OCI-LY7 (cell line): ENCODE measurements around the gene DUOXA1. TPM values are rescaled to one million over a fixed set of nuclear protein-coding genes. Genes with fewer than 3 reads are reported as not detected.

Experiments
- BruUV-seq: library from RNA; stranded (reverse); fragments of 400-500 nt; replicated peaks from 2 replicates; lab custom pipeline; 2021; lab: Mats Ljungman, UMichigan
- CTCF ChIA-PET: fragments of 300-600 bp; sonication (Branson Sonifier 250); formaldehyde crosslinking; loops from one replicate; lab custom pipeline; 2022; ENCODE audit warnings: antibody characterized with exemption; ENCODE audit not compliant: unreplicated experiment; lab: Charles Lee
- POLR2A ChIA-PET: fragments of 300-600 bp; sonication (Branson Sonifier 250); formaldehyde crosslinking; loops from one replicate; lab custom pipeline; 2022; ENCODE audit warnings: antibody characterized with exemption; lab: Charles Lee
- DNase-seq: peaks from one replicate; pipeline ENCODE4 v3.0.0-alpha.2; 2015; ENCODE audit warnings: low spot score
- H2AFZ ChIP-seq: fragments of 200-600 bp; sonication (generic), shearing (Covaris generic); 2 replicates; pipeline ENCODE4 v1.6.1; 2014; ENCODE audit warnings: mild to moderate bottlenecking, antibody characterized with exemption, low read length, moderate library complexity
- H3K27ac ChIP-seq: fragments of 200-600 bp; sonication (generic); 2 replicates; pipeline ENCODE4 v1.5.1; 2014; ENCODE audit warnings: mixed run types, low read depth, mild to moderate bottlenecking, moderate library complexity, low read length, inconsistent platforms; ENCODE audit not compliant: poor library complexity, severe bottlenecking
- H3K36me3 ChIP-seq: fragments of 200-600 bp; sonication (generic); 2 replicates; pipeline ENCODE4 v1.6.1; 2014; ENCODE audit warnings: mild to moderate bottlenecking, antibody characterized with exemption, low read length, moderate library complexity, mixed read lengths; ENCODE audit not compliant: insufficient read depth
- H3K4me1 ChIP-seq: fragments of 200-600 bp; sonication (generic); 2 replicates; pipeline ENCODE4 v1.5.1; 2014; ENCODE audit warnings: mild to moderate bottlenecking, low read length; ENCODE audit not compliant: insufficient read depth, poor library complexity, severe bottlenecking
- H3K4me2 ChIP-seq: fragments of 200-600 bp; sonication (generic); 2 replicates; pipeline ENCODE4 v1.6.1; 2014; ENCODE audit warnings: mild to moderate bottlenecking, low read length
- H3K4me3 ChIP-seq: fragments of 200-600 bp; sonication (generic); 2 replicates; pipeline ENCODE4 v1.5.1; 2014; ENCODE audit warnings: mild to moderate bottlenecking, low read depth, low read length; ENCODE audit not compliant: poor library complexity, severe bottlenecking
- H3K79me2 ChIP-seq: fragments of 200-600 bp; sonication (generic); 2 replicates; pipeline ENCODE4 v1.6.1; 2016; ENCODE audit warnings: low read depth, mild to moderate bottlenecking, low read length, moderate library complexity, mixed read lengths; ENCODE audit not compliant: insufficient read depth
- H3K9me2 ChIP-seq: fragments of 200-600 bp; sonication (generic); 2 replicates; pipeline ENCODE4 v1.6.1; 2016; ENCODE audit warnings: mild to moderate bottlenecking, low read length, mixed read lengths; ENCODE audit not compliant: insufficient read depth
- H3K9me3 ChIP-seq: fragments of 200-600 bp; sonication (generic); 2 replicates; pipeline ENCODE4 v1.6.1; 2014; ENCODE audit warnings: mild to moderate bottlenecking, mixed run types, low read length, mixed read lengths
- H4K20me1 ChIP-seq: fragments of 200-600 bp; sonication (generic); 2 replicates; pipeline ENCODE4 v1.6.1; 2014; ENCODE audit warnings: mild to moderate bottlenecking, antibody characterized with exemption, low read length, moderate library complexity, mixed read lengths; ENCODE audit not compliant: insufficient read depth
- EZH2phosphoT487 ChIP-seq: fragments of 200-600 bp; sonication (generic); IDR thresholded peaks from 2 replicates; pipeline ENCODE4 v1.6.1; 2018; ENCODE audit warnings: low read depth, borderline replicate concordance, mild to moderate bottlenecking, mixed run types, antibody characterized with exemption, low read length, moderate library complexity, mixed read lengths
- intact Hi-C: fragments of 100-400 bp; cut with micrococcal nuclease; formaldehyde crosslinking; loops from one replicate; pipeline ENCODE4 v1.10.0; 2022; ENCODE audit not compliant: unreplicated experiment
- total RNA-seq, 2 experiments: library from RNA; depleted of rRNA in 1 of 2; stranded (reverse); fragments of >200 nt in 1 of 2; shearing (Covaris generic) in 1 of 2; gene quantifications; 2 replicates each; pipeline ENCODE4 v1.2.3, GENCODE V29; 2014 to 2022
- TF ChIP-seq, protein P1 (sequence below): fragments of 200-600 bp; sonication (generic); conservative IDR thresholded peaks from 2 replicates; pipeline ENCODE4 v1.5.1; 2014; ENCODE audit warnings: mild to moderate bottlenecking, antibody characterized with exemption, low read length, moderate library complexity, mixed read lengths

The DUOXA1 gene
- total RNA-seq, 2 experiments from 2014 or later, result not detected

- DNase-seq, result no peak
- H3K27ac ChIP-seq, result no peak overlapping the region
- H2AFZ ChIP-seq, result no peak overlapping the region
- no TSS peak for BruUV-seq
- no peaks in the 10 kb centered on the region for H3K9me3 ChIP-seq
- intact Hi-C loops, result no loop called here
- no peaks in the 10 kb centered on the region for H3K36me3 ChIP-seq
- H3K79me2 ChIP-seq, result no peaks in the 10 kb centered on the region
- no peak overlapping the region for H3K4me3 ChIP-seq
- no peaks in the 10 kb centered on the region for H4K20me1 ChIP-seq
- TF ChIP-seq, protein P1, sequence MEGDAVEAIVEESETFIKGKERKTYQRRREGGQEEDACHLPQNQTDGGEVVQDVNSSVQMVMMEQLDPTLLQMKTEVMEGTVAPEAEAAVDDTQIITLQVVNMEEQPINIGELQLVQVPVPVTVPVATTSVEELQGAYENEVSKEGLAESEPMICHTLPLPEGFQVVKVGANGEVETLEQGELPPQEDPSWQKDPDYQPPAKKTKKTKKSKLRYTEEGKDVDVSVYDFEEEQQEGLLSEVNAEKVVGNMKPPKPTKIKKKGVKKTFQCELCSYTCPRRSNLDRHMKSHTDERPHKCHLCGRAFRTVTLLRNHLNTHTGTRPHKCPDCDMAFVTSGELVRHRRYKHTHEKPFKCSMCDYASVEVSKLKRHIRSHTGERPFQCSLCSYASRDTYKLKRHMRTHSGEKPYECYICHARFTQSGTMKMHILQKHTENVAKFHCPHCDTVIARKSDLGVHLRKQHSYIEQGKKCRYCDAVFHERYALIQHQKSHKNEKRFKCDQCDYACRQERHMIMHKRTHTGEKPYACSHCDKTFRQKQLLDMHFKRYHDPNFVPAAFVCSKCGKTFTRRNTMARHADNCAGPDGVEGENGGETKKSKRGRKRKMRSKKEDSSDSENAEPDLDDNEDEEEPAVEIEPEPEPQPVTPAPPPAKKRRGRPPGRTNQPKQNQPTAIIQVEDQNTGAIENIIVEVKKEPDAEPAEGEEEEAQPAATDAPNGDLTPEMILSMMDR, result no peak
- TF ChIP-seq EZH2phosphoT487, result no peak
- no peaks in the 10 kb centered on the region for H3K9me2 ChIP-seq
- H3K4me2 ChIP-seq, result no peak overlapping the region
- ChIA-PET POLR2A (interaction anchor here (0.6 kb wide), 1 partner anchor 28 kb away, joined by 3 read pairs; no protein-coding TSS in a partner anchor), CTCF (no interaction called here)
- H3K4me1 ChIP-seq, result peaks cover 31% of the 10 kb centered on the region
Measured at GRCh38 chr15:45171912-45172311, 42.2 kb upstream of the DUOXA1 start.

GRCh38 chr15:45169608-45170480 is 40.2 kb upstream of the DUOXA1 start:
- Histone ChIP-seq H3K79me2 (no peaks in the 10 kb centered on the region), H4K20me1 (no peaks in the 10 kb centered on the region), H3K27ac (peak overlapping the region; percentile 64), H3K36me3 (no peaks in the 10 kb centered on the region), H3K4me2 (peak overlapping the region; percentile 66), H2AFZ (peak overlapping the region; percentile 87), H3K9me2 (no peaks in the 10 kb centered on the region), H3K9me3 (no peaks in the 10 kb centered on the region), H3K4me1 (peaks cover 39% of the 10 kb centered on the region), H3K4me3 (no peak overlapping the region)
- DNase-seq, result peak; percentile 70
- intact Hi-C loops, result loop anchor here (10.0 kb wide), 1 partner anchor 445 kb away; no protein-coding TSS in a partner anchor
- no TSS peak for BruUV-seq
- ChIA-PET POLR2A (interaction anchor here (0.6 to 1.7 kb wide), 6 partner anchors 9 to 28 kb away, joined by 3 to 7 read pairs (median 4); no protein-coding TSS in a partner anchor), CTCF (interaction anchor here (0.7 kb wide), 1 partner anchor 28 kb away, joined by 3 read pairs; no protein-coding TSS in a partner anchor)
- no peak for TF ChIP-seq EZH2phosphoT487
- TF ChIP-seq, protein P1, result no peak
